ENCODE measurements around the gene UBE2L3. TPM values are rescaled to one million over a fixed set of nuclear protein-coding genes. Genes with fewer than 3 reads are reported as not detected.

The UBE2L3 gene
- total and polyA plus RNA-seq, 10 of the 15 experiments (the other 5 are each of a cell fraction or from before 2014, with no cell fraction given): 55.7 to 168 (median 113) TPM

DNA sequence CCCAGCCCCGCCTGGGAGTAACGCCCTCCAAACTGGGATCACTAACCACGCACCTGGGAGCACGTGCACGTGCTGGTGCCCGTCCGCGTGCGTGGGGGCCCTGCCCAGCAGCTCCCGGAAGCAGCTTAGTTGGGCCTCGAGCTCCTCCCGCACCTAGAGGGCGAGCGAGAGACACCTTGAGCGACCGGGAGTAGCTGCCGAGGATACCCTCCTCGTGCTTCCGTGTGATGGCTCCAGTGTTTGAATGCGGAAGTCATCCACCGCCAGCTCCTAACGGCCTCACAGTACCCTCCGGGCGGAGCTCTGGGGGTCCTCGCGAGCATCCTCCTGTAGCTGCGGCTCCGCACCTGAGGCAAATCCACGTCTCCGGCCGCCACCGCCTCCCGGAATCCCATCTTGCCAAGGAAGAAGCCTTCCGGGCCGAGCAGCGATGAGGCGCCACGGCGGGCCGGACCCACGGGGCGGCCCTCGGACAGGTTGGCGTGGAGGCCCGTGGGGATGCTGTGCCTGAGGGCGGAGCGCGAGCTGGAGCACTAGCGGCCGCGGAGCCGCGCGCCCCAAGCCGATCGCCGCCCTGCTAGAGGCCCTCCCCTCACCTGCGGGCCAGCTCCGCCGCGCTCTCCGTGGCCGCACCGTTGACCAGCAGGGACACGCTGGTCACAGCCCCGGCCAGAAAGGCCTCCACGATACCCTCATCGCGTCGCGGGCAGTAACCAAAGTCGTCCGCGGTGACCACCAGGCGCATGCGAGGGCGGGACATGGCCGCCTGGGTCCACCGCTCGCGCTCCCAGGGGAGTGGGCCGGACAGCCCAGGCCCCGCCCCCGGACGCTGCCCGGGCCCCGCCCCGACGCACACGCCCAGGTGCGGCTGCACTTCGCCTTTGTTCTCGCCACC is 62.0 kb downstream of the UBE2L3 start, which contains the start of gene YDJC (continued):
- TF ChIP-seq ESRRA (IDR thresholded peaks at IDR 0.05; ENCODE audit: low read length) (peak; percentile 53; the same call in 1 of the 2 replicates), RELA (IDR thresholded peaks at IDR 0.05; ENCODE audit: borderline replicate concordance, partially characterized antibody) (no peak), GABPA (IDR thresholded peaks at IDR 0.05; ENCODE audit: low read depth) (no peak; the same call in 1 of the 2 replicates), NRF1 (conservative IDR thresholded peaks at IDR 0.05; ENCODE audit: low read depth, low read length) (peak; percentile 20; the same call in 1 of the 2 replicates), ZZZ3 (IDR thresholded peaks at IDR 0.05; ENCODE audit: control insufficient read depth, insufficient read length, low read depth) (no peak), ZBED1 (IDR thresholded peaks at IDR 0.05; ENCODE audit: borderline replicate concordance) (0 out of 2 replicates have a peak, but pooled peaks have one; percentile 18), STAT3 (IDR thresholded peaks at IDR 0.05; ENCODE audit: low read depth, low read length) (no peak), ZNF217 (IDR thresholded peaks at IDR 0.05) (no peak), ETV6 (conservative IDR thresholded peaks at IDR 0.05 in 1 of 2, IDR thresholded peaks at IDR 0.05 in 1 of 2; ENCODE audit: borderline replicate concordance in 1 of 2, low read depth in 1 of 2) (no peak), EGR1 (IDR thresholded peaks at IDR 0.05; ENCODE audit: borderline replicate concordance in 1 of 2, low read depth in 2 of 2, low read length in 2 of 2) (peak in 1 of 2 experiments; percentile 79; a peak in 2 of 3 replicates), ZNF24 (IDR thresholded peaks at IDR 0.05) (no peak)
- TF ChIP-seq, protein P1, sequence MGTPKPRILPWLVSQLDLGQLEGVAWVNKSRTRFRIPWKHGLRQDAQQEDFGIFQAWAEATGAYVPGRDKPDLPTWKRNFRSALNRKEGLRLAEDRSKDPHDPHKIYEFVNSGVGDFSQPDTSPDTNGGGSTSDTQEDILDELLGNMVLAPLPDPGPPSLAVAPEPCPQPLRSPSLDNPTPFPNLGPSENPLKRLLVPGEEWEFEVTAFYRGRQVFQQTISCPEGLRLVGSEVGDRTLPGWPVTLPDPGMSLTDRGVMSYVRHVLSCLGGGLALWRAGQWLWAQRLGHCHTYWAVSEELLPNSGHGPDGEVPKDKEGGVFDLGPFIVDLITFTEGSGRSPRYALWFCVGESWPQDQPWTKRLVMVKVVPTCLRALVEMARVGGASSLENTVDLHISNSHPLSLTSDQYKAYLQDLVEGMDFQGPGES (IDR thresholded peaks at IDR 0.05): no peak
- TF ChIP-seq, protein P2, sequence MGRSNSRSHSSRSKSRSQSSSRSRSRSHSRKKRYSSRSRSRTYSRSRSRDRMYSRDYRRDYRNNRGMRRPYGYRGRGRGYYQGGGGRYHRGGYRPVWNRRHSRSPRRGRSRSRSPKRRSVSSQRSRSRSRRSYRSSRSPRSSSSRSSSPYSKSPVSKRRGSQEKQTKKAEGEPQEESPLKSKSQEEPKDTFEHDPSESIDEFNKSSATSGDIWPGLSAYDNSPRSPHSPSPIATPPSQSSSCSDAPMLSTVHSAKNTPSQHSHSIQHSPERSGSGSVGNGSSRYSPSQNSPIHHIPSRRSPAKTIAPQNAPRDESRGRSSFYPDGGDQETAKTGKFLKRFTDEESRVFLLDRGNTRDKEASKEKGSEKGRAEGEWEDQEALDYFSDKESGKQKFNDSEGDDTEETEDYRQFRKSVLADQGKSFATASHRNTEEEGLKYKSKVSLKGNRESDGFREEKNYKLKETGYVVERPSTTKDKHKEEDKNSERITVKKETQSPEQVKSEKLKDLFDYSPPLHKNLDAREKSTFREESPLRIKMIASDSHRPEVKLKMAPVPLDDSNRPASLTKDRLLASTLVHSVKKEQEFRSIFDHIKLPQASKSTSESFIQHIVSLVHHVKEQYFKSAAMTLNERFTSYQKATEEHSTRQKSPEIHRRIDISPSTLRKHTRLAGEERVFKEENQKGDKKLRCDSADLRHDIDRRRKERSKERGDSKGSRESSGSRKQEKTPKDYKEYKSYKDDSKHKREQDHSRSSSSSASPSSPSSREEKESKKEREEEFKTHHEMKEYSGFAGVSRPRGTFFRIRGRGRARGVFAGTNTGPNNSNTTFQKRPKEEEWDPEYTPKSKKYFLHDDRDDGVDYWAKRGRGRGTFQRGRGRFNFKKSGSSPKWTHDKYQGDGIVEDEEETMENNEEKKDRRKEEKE (IDR thresholded peaks at IDR 0.05): 0 out of 2 replicates have a peak, but pooled peaks have one; percentile 63
- TF ChIP-seq, protein P3, sequence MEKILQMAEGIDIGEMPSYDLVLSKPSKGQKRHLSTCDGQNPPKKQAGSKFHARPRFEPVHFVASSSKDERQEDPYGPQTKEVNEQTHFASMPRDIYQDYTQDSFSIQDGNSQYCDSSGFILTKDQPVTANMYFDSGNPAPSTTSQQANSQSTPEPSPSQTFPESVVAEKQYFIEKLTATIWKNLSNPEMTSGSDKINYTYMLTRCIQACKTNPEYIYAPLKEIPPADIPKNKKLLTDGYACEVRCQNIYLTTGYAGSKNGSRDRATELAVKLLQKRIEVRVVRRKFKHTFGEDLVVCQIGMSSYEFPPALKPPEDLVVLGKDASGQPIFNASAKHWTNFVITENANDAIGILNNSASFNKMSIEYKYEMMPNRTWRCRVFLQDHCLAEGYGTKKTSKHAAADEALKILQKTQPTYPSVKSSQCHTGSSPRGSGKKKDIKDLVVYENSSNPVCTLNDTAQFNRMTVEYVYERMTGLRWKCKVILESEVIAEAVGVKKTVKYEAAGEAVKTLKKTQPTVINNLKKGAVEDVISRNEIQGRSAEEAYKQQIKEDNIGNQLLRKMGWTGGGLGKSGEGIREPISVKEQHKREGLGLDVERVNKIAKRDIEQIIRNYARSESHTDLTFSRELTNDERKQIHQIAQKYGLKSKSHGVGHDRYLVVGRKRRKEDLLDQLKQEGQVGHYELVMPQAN (conservative IDR thresholded peaks at IDR 0.05): peak; percentile 88
- TF ChIP-seq, protein P4, sequence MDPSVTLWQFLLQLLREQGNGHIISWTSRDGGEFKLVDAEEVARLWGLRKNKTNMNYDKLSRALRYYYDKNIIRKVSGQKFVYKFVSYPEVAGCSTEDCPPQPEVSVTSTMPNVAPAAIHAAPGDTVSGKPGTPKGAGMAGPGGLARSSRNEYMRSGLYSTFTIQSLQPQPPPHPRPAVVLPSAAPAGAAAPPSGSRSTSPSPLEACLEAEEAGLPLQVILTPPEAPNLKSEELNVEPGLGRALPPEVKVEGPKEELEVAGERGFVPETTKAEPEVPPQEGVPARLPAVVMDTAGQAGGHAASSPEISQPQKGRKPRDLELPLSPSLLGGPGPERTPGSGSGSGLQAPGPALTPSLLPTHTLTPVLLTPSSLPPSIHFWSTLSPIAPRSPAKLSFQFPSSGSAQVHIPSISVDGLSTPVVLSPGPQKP (IDR thresholded peaks at IDR 0.05; ENCODE audit: low read depth, low read length): peak; percentile 79
- TF ChIP-seq, protein P5, sequence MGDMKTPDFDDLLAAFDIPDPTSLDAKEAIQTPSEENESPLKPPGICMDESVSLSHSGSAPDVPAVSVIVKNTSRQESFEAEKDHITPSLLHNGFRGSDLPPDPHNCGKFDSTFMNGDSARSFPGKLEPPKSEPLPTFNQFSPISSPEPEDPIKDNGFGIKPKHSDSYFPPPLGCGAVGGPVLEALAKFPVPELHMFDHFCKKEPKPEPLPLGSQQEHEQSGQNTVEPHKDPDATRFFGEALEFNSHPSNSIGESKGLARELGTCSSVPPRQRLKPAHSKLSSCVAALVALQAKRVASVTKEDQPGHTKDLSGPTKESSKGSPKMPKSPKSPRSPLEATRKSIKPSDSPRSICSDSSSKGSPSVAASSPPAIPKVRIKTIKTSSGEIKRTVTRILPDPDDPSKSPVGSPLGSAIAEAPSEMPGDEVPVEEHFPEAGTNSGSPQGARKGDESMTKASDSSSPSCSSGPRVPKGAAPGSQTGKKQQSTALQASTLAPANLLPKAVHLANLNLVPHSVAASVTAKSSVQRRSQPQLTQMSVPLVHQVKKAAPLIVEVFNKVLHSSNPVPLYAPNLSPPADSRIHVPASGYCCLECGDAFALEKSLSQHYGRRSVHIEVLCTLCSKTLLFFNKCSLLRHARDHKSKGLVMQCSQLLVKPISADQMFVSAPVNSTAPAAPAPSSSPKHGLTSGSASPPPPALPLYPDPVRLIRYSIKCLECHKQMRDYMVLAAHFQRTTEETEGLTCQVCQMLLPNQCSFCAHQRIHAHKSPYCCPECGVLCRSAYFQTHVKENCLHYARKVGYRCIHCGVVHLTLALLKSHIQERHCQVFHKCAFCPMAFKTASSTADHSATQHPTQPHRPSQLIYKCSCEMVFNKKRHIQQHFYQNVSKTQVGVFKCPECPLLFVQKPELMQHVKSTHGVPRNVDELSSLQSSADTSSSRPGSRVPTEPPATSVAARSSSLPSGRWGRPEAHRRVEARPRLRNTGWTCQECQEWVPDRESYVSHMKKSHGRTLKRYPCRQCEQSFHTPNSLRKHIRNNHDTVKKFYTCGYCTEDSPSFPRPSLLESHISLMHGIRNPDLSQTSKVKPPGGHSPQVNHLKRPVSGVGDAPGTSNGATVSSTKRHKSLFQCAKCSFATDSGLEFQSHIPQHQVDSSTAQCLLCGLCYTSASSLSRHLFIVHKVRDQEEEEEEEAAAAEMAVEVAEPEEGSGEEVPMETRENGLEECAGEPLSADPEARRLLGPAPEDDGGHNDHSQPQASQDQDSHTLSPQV (IDR thresholded peaks at IDR 0.05): peak; percentile 75; the same call in 1 of the 2 replicates
